H9 (cell line): ENCODE measurements around the gene PC. TPM values are rescaled to one million over a fixed set of nuclear protein-coding genes. Genes with fewer than 3 reads are reported as not detected.

Experiments
- DNase-seq: peaks from one replicate; pipeline ENCODE4 v3.0.0-alpha.2; 2017
- H2AFZ ChIP-seq: one replicate; pipeline ENCODE4 v1.6.1; 2013; ENCODE audit warnings: mild to moderate bottlenecking, low read length, control low read depth, moderate library complexity
- H2AK5ac ChIP-seq: 2 replicates; pipeline ENCODE4 v1.6.1; 2013; ENCODE audit warnings: low read length, control low read depth, mixed read lengths; ENCODE audit not compliant: insufficient read length
- H2BK120ac ChIP-seq: one replicate; pipeline ENCODE4 v1.6.1; 2013; ENCODE audit warnings: low read depth, mild to moderate bottlenecking, low read length, control low read depth, inconsistent platforms; ENCODE audit not compliant: poor library complexity, severe bottlenecking
- H2BK12ac ChIP-seq: 2 replicates; pipeline ENCODE4 v1.6.1; 2013; ENCODE audit warnings: low read length, control low read depth, mixed read lengths, low read depth; ENCODE audit not compliant: insufficient read length
- H2BK15ac ChIP-seq: 2 replicates; pipeline ENCODE4 v1.6.1; 2013; ENCODE audit warnings: low read depth, low read length, control low read depth
- H2BK20ac ChIP-seq: one replicate; pipeline ENCODE4 v1.6.1; 2013; ENCODE audit warnings: low read depth, mild to moderate bottlenecking, low read length, control low read depth, inconsistent platforms; ENCODE audit not compliant: poor library complexity, severe bottlenecking
- H2BK5ac ChIP-seq: 2 replicates; pipeline ENCODE4 v1.6.1; 2013; ENCODE audit warnings: low read length, control low read depth, mixed read lengths; ENCODE audit not compliant: insufficient read length
- H3K14ac ChIP-seq: 2 replicates; pipeline ENCODE4 v1.6.1; 2013; ENCODE audit warnings: low read length, control low read depth; ENCODE audit not compliant: insufficient read depth
- H3K18ac ChIP-seq: 2 replicates; pipeline ENCODE4 v1.6.1; 2013; ENCODE audit warnings: low read depth, mild to moderate bottlenecking, mixed read lengths, low read length, control low read depth; ENCODE audit not compliant: insufficient read length
- H3K23ac ChIP-seq: 2 replicates; pipeline ENCODE4 v1.6.1; 2013; ENCODE audit warnings: low read length, control low read depth, mixed read lengths, low read depth; ENCODE audit not compliant: insufficient read length
- H3K23me2 ChIP-seq: 2 replicates; pipeline ENCODE4 v1.6.1; 2013; ENCODE audit warnings: low read depth, mild to moderate bottlenecking, mixed read lengths, low read length, control low read depth; ENCODE audit not compliant: insufficient read length, poor library complexity, severe bottlenecking
- H3K27ac ChIP-seq: 2 replicates; pipeline ENCODE4 v1.5.1; 2013; ENCODE audit warnings: low read length, control low read depth, mixed read lengths, low read depth; ENCODE audit not compliant: insufficient read length
- H3K27me3 ChIP-seq: 2 replicates; pipeline ENCODE4 v1.6.1; 2013; ENCODE audit warnings: low read length, control low read depth, inconsistent platforms; ENCODE audit not compliant: insufficient read depth
- H3K4ac ChIP-seq: 2 replicates; pipeline ENCODE4 v1.6.1; 2013; ENCODE audit warnings: low read depth, mild to moderate bottlenecking, control low read depth, inconsistent platforms, low read length, moderate library complexity
- H3K4me1 ChIP-seq: 2 replicates; pipeline ENCODE4 v1.6.1; 2013; ENCODE audit warnings: low read length, control low read depth, inconsistent platforms; ENCODE audit not compliant: insufficient read depth
- H3K4me2 ChIP-seq: 2 replicates; pipeline ENCODE4 v1.6.1; 2013; ENCODE audit warnings: low read length, control low read depth, mixed read lengths; ENCODE audit not compliant: insufficient read length, insufficient read depth
- H3K56ac ChIP-seq: 2 replicates; pipeline ENCODE4 v1.6.1; 2013; ENCODE audit warnings: low read depth, mild to moderate bottlenecking, mixed read lengths, low read length, control low read depth; ENCODE audit not compliant: insufficient read length
- H3K79me1 ChIP-seq: 2 replicates; pipeline ENCODE4 v1.6.1; 2013; ENCODE audit warnings: low read depth, mild to moderate bottlenecking, moderate library complexity, low read length, control low read depth, inconsistent platforms; ENCODE audit not compliant: insufficient read depth, poor library complexity, severe bottlenecking
- H3K79me2 ChIP-seq: 2 replicates; pipeline ENCODE4 v1.6.1; 2013; ENCODE audit warnings: low read length, control low read depth, inconsistent platforms; ENCODE audit not compliant: insufficient read depth
- H3K9ac ChIP-seq: 2 replicates; pipeline ENCODE4 v1.6.1; 2013; ENCODE audit warnings: low read length, control low read depth, mixed read lengths; ENCODE audit not compliant: insufficient read length; ENCODE audit errors: extremely low read depth
- H3K9me3 ChIP-seq: one replicate; pipeline ENCODE4 v1.6.1; 2013; ENCODE audit warnings: low read depth, low read length, inconsistent platforms; ENCODE audit not compliant: control insufficient read depth
- H3T11ph ChIP-seq: one replicate; pipeline ENCODE4 v1.6.1; 2013; ENCODE audit warnings: mild to moderate bottlenecking, low read length, control low read depth, inconsistent platforms
- H4K20me1 ChIP-seq: one replicate; pipeline ENCODE4 v1.6.1; 2013; ENCODE audit not compliant: control insufficient read depth, insufficient read length, insufficient read depth
- H4K5ac ChIP-seq: 2 replicates; pipeline ENCODE4 v1.6.1; 2013; ENCODE audit warnings: low read depth, mild to moderate bottlenecking, mixed read lengths, low read length, control low read depth; ENCODE audit not compliant: insufficient read length
- H4K8ac ChIP-seq: replicated peaks from 2 replicates; pipeline ENCODE4 v1.6.1; 2013; ENCODE audit warnings: low read length, control low read depth, mixed read lengths, low read depth; ENCODE audit not compliant: insufficient read length
- H4K91ac ChIP-seq: 2 replicates; pipeline ENCODE4 v1.6.1; 2013; ENCODE audit warnings: low read depth, mild to moderate bottlenecking, moderate library complexity, mixed read lengths, low read length, control low read depth; ENCODE audit not compliant: insufficient read length
- H3K27ac Mint-ChIP-seq, 3 experiments: 2 replicates in 2 of 3; 3 replicates in 1 of 3; pipeline ENCODE4 v1.8.0; 2020 to 2021; ENCODE audit warnings: mixed read lengths in 3 of 3, mild to moderate bottlenecking in 1 of 3, moderate library complexity in 1 of 3
- H3K27me3 Mint-ChIP-seq: 2 replicates; pipeline ENCODE4 v1.8.0; 2021; ENCODE audit warnings: low read depth, mild to moderate bottlenecking, moderate library complexity, mixed read lengths
- H3K36me3 Mint-ChIP-seq, 3 experiments: 2 replicates in 2 of 3; 3 replicates in 1 of 3; pipeline ENCODE4 v1.8.0; 2020 to 2021; ENCODE audit warnings: low read depth in 3 of 3, mixed read lengths in 3 of 3; ENCODE audit not compliant: insufficient read depth in 1 of 3
- H3K4me1 Mint-ChIP-seq, 2 experiments: 2 replicates each; pipeline ENCODE4 v1.8.0; 2020; ENCODE audit warnings: mixed read lengths in 2 of 2
- H3K4me3 Mint-ChIP-seq, 2 experiments: 2 replicates in 1 of 2; 3 replicates in 1 of 2; pipeline ENCODE4 v1.8.0; 2020 to 2021; ENCODE audit warnings: mild to moderate bottlenecking in 2 of 2, mixed read lengths in 2 of 2, moderate library complexity in 1 of 2
- H3K9me3 Mint-ChIP-seq, 2 experiments: 2 replicates in 1 of 2; 3 replicates in 1 of 2; pipeline ENCODE4 v1.8.0; 2020; ENCODE audit warnings: mild to moderate bottlenecking in 2 of 2, mixed read lengths in 2 of 2, moderate library complexity in 1 of 2
- CTCF ChIP-seq: fragments of 200-600 bp; sonication (generic); conservative IDR thresholded peaks from 3 replicates; pipeline ENCODE4 v1.8.0; 2021; ENCODE audit warnings: antibody characterized with exemption, mild to moderate bottlenecking
- WGBS: extraction: QIAGEN DNeasy Blood & Tissue Kit; methylation state at CpG from one replicate; pipeline ENCODE4 v1.1.7; 2013; ENCODE audit warnings: missing lambda C conversion rate, low lambda C conversion rate, mixed read lengths; ENCODE audit not compliant: insufficient read length; ENCODE audit errors: extremely low coverage; 5-methylcytosine and 5-hydroxymethylcytosine counted together
- total RNA-seq: library from RNA; stranded (reverse); gene quantifications from 2 replicates; pipeline ENCODE4 v1.2.1, GENCODE V29; 2021

Gene PC
- total RNA-seq, 1 experiment from 2014 or later = 32.6 TPM

GRCh38 chr11:66981976-66982578 is 23.9 kb upstream of the PC start:
- Histone ChIP-seq H3K23ac (no peak overlapping the region), H3K9me3 (no peaks in the 10 kb centered on the region), H4K91ac (no peak overlapping the region), H2BK12ac (no peak overlapping the region), H4K20me1 (no peaks in the 10 kb centered on the region), H2BK5ac (no peak overlapping the region), H3K4ac (no peak overlapping the region), H4K8ac (no peak overlapping the region), H3K4me2 (no peak overlapping the region), H2BK15ac (no peak overlapping the region), H2BK20ac (no peak overlapping the region), H3K23me2 (no peaks in the 10 kb centered on the region), H2AK5ac (no peak overlapping the region), H4K5ac (no peak overlapping the region), H2BK120ac (no peak overlapping the region), H3K18ac (no peak overlapping the region), H3K79me1 (no peaks in the 10 kb centered on the region), H3K27ac (no peak overlapping the region), H3K27me3 (no peaks in the 10 kb centered on the region), H2AFZ (no peak overlapping the region), H3T11ph (no peak overlapping the region), H3K14ac (no peak overlapping the region), H3K56ac (no peak overlapping the region), H3K4me1 (peaks cover under 1% of the 10 kb centered on the region; the same call in 1 of the 2 replicates), H3K79me2 (no peaks in the 10 kb centered on the region), H3K9ac (no peak overlapping the region)
- TF ChIP-seq CTCF = no peak
- WGBS = no CpG with 5 or more reads among the region's 9 CpGs
- H3K4me1 Mint-ChIP-seq = peaks cover 6 to 8% of the 10 kb centered on the region in 2 experiments
- no peak overlapping the region for H3K27ac Mint-ChIP-seq
- no peak overlapping the region for H3K4me3 Mint-ChIP-seq
- H3K9me3 Mint-ChIP-seq = peaks cover 7 to 12% of the 10 kb centered on the region in 2 experiments
- no peak for DNase-seq
- H3K36me3 Mint-ChIP-seq = peaks cover 2 to 4% (median 2%) of the 10 kb centered on the region in 3 experiments; a peak in 5 of 7 replicates
- peaks cover 13% of the 10 kb centered on the region for H3K27me3 Mint-ChIP-seq
